GM12878 (cell line): Measurements from ENCODE around the gene RGS1. TPM values are rescaled to one million over a fixed set of nuclear protein-coding genes. Genes with fewer than 3 reads are reported as not detected.
A peak's percentile ranks its signal among the peaks of the same experiment; 100 is the strongest.
"Not testable (repeated sequence)": the region's sequence is repeated elsewhere in the genome, so short reads cannot be mapped to it uniquely, and the experiment has no call there.

Experiments
- ATAC-seq: fragments of 200-7000 bp; cut with Tn5 transposase; 3 replicates; pipeline ENCODE4 v1.9.1; 2020; ENCODE audit warnings: mild to moderate bottlenecking, moderate library complexity
- BruUV-seq: library from RNA; stranded (reverse); fragments of 400-500 nt; replicated peaks from 2 replicates; lab custom pipeline; 2021; lab: Mats Ljungman, UMichigan
- CTCF ChIA-PET: fragments of 300-600 bp; sonication (Branson Sonifier 250); formaldehyde crosslinking; extraction: SDS; loops from one replicate; lab custom pipeline; 2021; ENCODE audit warnings: inconsistent platforms; lab: Yijun Ruan, JAX
- POLR2A ChIA-PET: fragments of 350-600 bp; formaldehyde crosslinking; extraction: SDS; loops from one replicate; lab custom pipeline; 2021; ENCODE audit warnings: inconsistent platforms; lab: Charles Lee
- RAD21 ChIA-PET: fragments of 300-600 bp; sonication (Branson Sonifier 250); formaldehyde crosslinking; loops from one replicate; lab custom pipeline; 2023; ENCODE audit warnings: antibody characterized with exemption; ENCODE audit not compliant: unreplicated experiment; lab: Charles Lee
- SMC1A ChIA-PET: fragments of 300-600 bp; sonication (Branson Sonifier 250); formaldehyde crosslinking; loops from one replicate; lab custom pipeline; 2023; ENCODE audit not compliant: unreplicated experiment, uncharacterized antibody; lab: Charles Lee
- DNase-seq: peaks from one replicate; pipeline ENCODE4 v3.0.0-alpha.2; 2011; ENCODE audit warnings: low read depth, low spot score
- FAIRE-seq: peaks from 3 replicates; lab custom pipeline; 2011; peaks lifted over from hg19 to GRCh38; lab: Jason Lieb, UNC
- H2AFZ ChIP-seq: 2 replicates; pipeline ENCODE4 v1.6.0; 2011; ENCODE audit warnings: low read depth, low read length, control low read depth; ENCODE audit not compliant: control insufficient read depth
- H3K27ac ChIP-seq: 2 replicates; pipeline ENCODE4 v1.5.1; 2011; ENCODE audit warnings: control low read depth; ENCODE audit not compliant: control insufficient read depth, insufficient read depth
- H3K27me3 ChIP-seq, 2 experiments: replicated peaks in 1 of 2; 2 replicates each; pipeline versions ENCODE4 v1.6.0 to v1.6.1; 2011; ENCODE audit warnings: low read length in 1 of 2; ENCODE audit not compliant: control insufficient read depth in 2 of 2, insufficient read depth in 2 of 2
- H3K36me3 ChIP-seq, 2 experiments: 2 replicates each; pipeline ENCODE4 v1.5.1; 2011; ENCODE audit warnings: low read length in 1 of 2; ENCODE audit not compliant: control insufficient read depth in 2 of 2, insufficient read depth in 2 of 2
- H3K4me1 ChIP-seq: 2 replicates; pipeline ENCODE4 v1.6.1; 2011; ENCODE audit warnings: mild to moderate bottlenecking, low read length, moderate library complexity, mixed read lengths; ENCODE audit not compliant: control insufficient read depth, insufficient read depth
- H3K4me2 ChIP-seq: 2 replicates; pipeline ENCODE4 v1.6.0; 2011; ENCODE audit warnings: control low read depth; ENCODE audit not compliant: control insufficient read depth, insufficient read depth
- H3K4me3 ChIP-seq: fragments of 200-600 bp; sonication (generic); 2 replicates; pipeline ENCODE4 v1.5.1; 2016
- H3K79me2 ChIP-seq: 2 replicates; pipeline ENCODE4 v1.6.0; 2011; ENCODE audit warnings: low read length; ENCODE audit not compliant: control insufficient read depth, insufficient read depth
- H3K9ac ChIP-seq: 2 replicates; pipeline ENCODE4 v1.8.0; 2011; ENCODE audit warnings: low read length, control low read depth, mixed read lengths; ENCODE audit not compliant: control insufficient read depth, insufficient read depth
- H3K9me3 ChIP-seq: replicated peaks from 3 replicates; pipeline ENCODE4 v1.5.1; 2011; ENCODE audit warnings: mild to moderate bottlenecking, low read length; ENCODE audit not compliant: control insufficient read depth, insufficient read depth
- H4K20me1 ChIP-seq: 2 replicates; pipeline ENCODE4 v1.6.0; 2011; ENCODE audit not compliant: control insufficient read depth, insufficient read depth
- BCL11A ChIP-seq: IDR thresholded peaks from 2 replicates; pipeline ENCODE4 v1.6.1; 2011; ENCODE audit warnings: low read depth, low read length
- CBX5 ChIP-seq: sonication (generic); IDR thresholded peaks from 2 replicates; pipeline ENCODE4 v1.6.1; 2016; ENCODE audit warnings: low read depth, moderate library complexity, mild to moderate bottlenecking, inconsistent platforms
- CREB1 ChIP-seq: IDR thresholded peaks from 2 replicates; pipeline ENCODE4 v1.6.1; 2012; ENCODE audit warnings: low read depth, mild to moderate bottlenecking, inconsistent platforms
- DPF2 ChIP-seq: fragments of 450-650 bp; IDR thresholded peaks from 2 replicates; pipeline ENCODE4 v1.6.1; 2017; ENCODE audit warnings: mild to moderate bottlenecking
- IKZF1 ChIP-seq: fragments of 450-650 bp; conservative IDR thresholded peaks from 2 replicates; pipeline ENCODE4 v1.6.1; 2017; ENCODE audit warnings: antibody characterized with exemption, mild to moderate bottlenecking
- IKZF2 ChIP-seq, 2 experiments: fragments of 450-650 bp; IDR thresholded peaks; 2 replicates each; pipeline ENCODE4 v1.6.1; 2017; ENCODE audit warnings: mild to moderate bottlenecking in 2 of 2, moderate library complexity in 2 of 2
- JUNB ChIP-seq: IDR thresholded peaks from 2 replicates; pipeline ENCODE4 v1.6.1; 2016; ENCODE audit warnings: antibody characterized with exemption, mild to moderate bottlenecking
- NBN ChIP-seq: fragments of 450-650 bp; IDR thresholded peaks from 2 replicates; pipeline ENCODE4 v1.6.1; 2016
- NFIC ChIP-seq: IDR thresholded peaks from 2 replicates; pipeline ENCODE4 v1.6.1; 2012; ENCODE audit warnings: low read depth, mild to moderate bottlenecking, inconsistent platforms, low read length, moderate library complexity
- NR2F1 ChIP-seq: fragments of 450-650 bp; conservative IDR thresholded peaks from 2 replicates; pipeline ENCODE4 v1.6.1; 2017; ENCODE audit warnings: mild to moderate bottlenecking
- PAX5 ChIP-seq: IDR thresholded peaks from 2 replicates; pipeline ENCODE4 v1.6.1; 2011; ENCODE audit warnings: low read depth, low read length, borderline replicate concordance
- POU2F2 ChIP-seq: IDR thresholded peaks from 3 replicates; pipeline ENCODE4 v1.6.1; 2011; ENCODE audit warnings: low read depth, mild to moderate bottlenecking, low read length, borderline replicate concordance
- RAD51 ChIP-seq: fragments of 450-650 bp; IDR thresholded peaks from 2 replicates; pipeline ENCODE4 v1.6.1; 2016; ENCODE audit warnings: moderate library complexity, mild to moderate bottlenecking, inconsistent platforms
- RB1 ChIP-seq: fragments of 450-650 bp; formaldehyde crosslinking; IDR thresholded peaks from 2 replicates; pipeline ENCODE4 v1.6.1; 2017; ENCODE audit warnings: mild to moderate bottlenecking, borderline replicate concordance
- SMAD1 ChIP-seq: fragments of 450-650 bp; IDR thresholded peaks from 2 replicates; pipeline ENCODE4 v1.6.1; 2018; ENCODE audit warnings: mild to moderate bottlenecking, low read depth; ENCODE audit not compliant: partially characterized antibody
- TCF12 ChIP-seq: IDR thresholded peaks from 2 replicates; pipeline ENCODE4 v1.6.1; 2011; ENCODE audit warnings: low read depth, mild to moderate bottlenecking, low read length
- TCF7 ChIP-seq: IDR thresholded peaks from 2 replicates; pipeline ENCODE4 v1.6.1; 2014; ENCODE audit warnings: antibody characterized with exemption, borderline replicate concordance
- WGBS: methylation state at CpG from one replicate; pipeline ENCODE4 v1.1.6; 2016; ENCODE audit warnings: low lambda C conversion rate; ENCODE audit not compliant: insufficient replicate concordance, insufficient coverage; ENCODE audit errors: missing lambda C conversion rate; 5-methylcytosine and 5-hydroxymethylcytosine counted together
- in situ Hi-C: fragments of 300-500 bp; cut with MboI; formaldehyde crosslinking; loops from 9 replicates; pipeline ENCODE4 v1.14.3; 2018; ENCODE audit warnings: mixed read lengths
- intact Hi-C: fragments of 100-400 bp; cut with micrococcal nuclease; formaldehyde crosslinking; loops from one replicate; pipeline ENCODE4 v1.14.2; 2022; ENCODE audit not compliant: unreplicated experiment
- polyA plus RNA-seq, 11 experiments: library from polyadenylated mRNA; depleted of rRNA in 4 of 11; unstranded in 6 of 11; stranded (reverse) in 5 of 11; fragments of >200 nt; fragmentation: Nextera tagmentation in 4 of 11; fragmentation: Illumina TruSeq in 1 of 11; extraction: Ambion mirVana in 4 of 11; extraction: Trizol in 1 of 11; gene quantifications; 1 replicate in 1 of 11; 2 replicates in 10 of 11; pipeline versions ENCODE4 v1.2.1 to v1.2.3, GENCODE V29; 2011 to 2016; ENCODE audit warnings: inconsistent platforms in 2 of 11, missing spikeins in 2 of 11, low read depth in 1 of 11
- total RNA-seq, 4 experiments: library from RNA; depleted of rRNA in 3 of 4; stranded (reverse); fragments of >200 nt in 3 of 4; fragmentation: Illumina TruSeq in 1 of 4; extraction: Trizol in 1 of 4; gene quantifications; 2 replicates each; pipeline versions ENCODE4 v1.2.1 to v1.2.3, GENCODE V29; 2013 to 2021
- TF ChIP-seq, protein P1 (sequence below): IDR thresholded peaks from 2 replicates; pipeline ENCODE4 v1.6.1; 2012; ENCODE audit warnings: low read length, inconsistent platforms
- TF ChIP-seq, protein P2 (sequence below): fragments of 450-650 bp; IDR thresholded peaks from 2 replicates; pipeline ENCODE4 v1.6.1; 2017; ENCODE audit warnings: low read depth, mild to moderate bottlenecking, moderate library complexity
- TF ChIP-seq, protein P3 (sequence below): fragments of 450-650 bp; IDR thresholded peaks from 2 replicates; pipeline ENCODE4 v1.6.1; 2016; ENCODE audit warnings: mild to moderate bottlenecking

The RGS1 gene
- total and polyA plus RNA-seq, 10 of the 15 experiments (the other 5 are each of a cell fraction or from before 2014, with no cell fraction given): 20.7 to 882 (median 45.9) TPM

DNA sequence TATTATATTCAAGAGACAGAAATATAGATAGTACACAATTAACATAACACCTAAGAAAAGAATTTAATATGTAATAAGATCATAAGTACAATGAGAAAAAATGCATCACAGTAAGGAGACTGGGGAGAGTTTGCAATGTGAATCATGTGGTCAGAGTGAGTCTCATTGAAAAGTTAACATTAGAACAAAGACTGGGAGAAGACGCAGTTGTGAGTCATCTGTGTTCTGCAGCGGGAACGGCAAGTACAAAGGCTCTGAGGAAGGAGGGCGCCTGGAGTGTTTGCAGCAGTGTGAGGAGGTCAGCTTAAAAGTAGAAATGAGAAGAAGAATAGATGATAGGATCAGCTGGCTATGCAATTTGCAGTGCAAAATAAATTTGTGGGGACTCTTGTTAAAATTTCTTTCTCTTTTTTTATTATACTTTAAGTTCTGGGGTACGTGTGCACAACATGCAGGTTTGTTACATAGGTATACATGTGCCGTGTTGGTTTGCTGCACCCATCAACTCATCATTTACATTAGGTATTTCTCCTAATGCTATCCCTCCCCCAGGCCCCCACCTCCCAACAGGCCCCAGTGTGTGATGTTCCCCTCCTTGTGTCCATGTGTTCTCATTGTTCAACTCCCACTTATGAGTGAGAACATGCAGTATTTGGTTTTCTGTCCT lies 44.4 kb upstream of the RGS1 start:
- CTCF ChIA-PET: interaction anchor here (1.0 kb wide), 1 partner anchor 24 kb away, joined by 4 read pairs; no protein-coding TSS in a partner anchor
- Histone ChIP-seq H3K4me1 (peaks cover 16% of the 10 kb centered on the region), H2AFZ (peak overlapping the region; percentile 5; the same call in 1 of the 2 replicates), H3K4me2 (peak overlapping the region; percentile 38), H3K27ac (peak overlapping the region; percentile 20; the same call in 1 of the 2 replicates)
- H3K9ac ChIP-seq, FAIRE-seq, H3K27me3 ChIP-seq, DNase-seq, H4K20me1 ChIP-seq, intact Hi-C loops, H3K4me3 ChIP-seq, H3K79me2 ChIP-seq, BruUV-seq, H3K36me3 ChIP-seq, H3K9me3 ChIP-seq, in situ Hi-C loops: not testable (repeated sequence)
- SMC1A ChIA-PET: interaction anchor here (1.0 kb wide), 2 partner anchors 16 to 19 kb away, joined by 3 to 6 read pairs; no protein-coding TSS in a partner anchor
- 30% methylated on average over 6 of the region's 6 CpGs for WGBS
- RAD21 ChIA-PET: interaction anchor here (1.0 kb wide), 3 partner anchors 10 to 23 kb away, joined by 3 read pairs; no protein-coding TSS in a partner anchor
- ATAC-seq: peak; percentile 85
- POLR2A ChIA-PET: interaction anchor here (0.8 to 1.0 kb wide), 2 partner anchors 14 to 16 kb away, joined by 4 read pairs; no protein-coding TSS in a partner anchor
- peak; percentile 36; the same call in 1 of the 2 replicates for TF ChIP-seq CREB1
- peak; percentile 33; the same call in 1 of the 3 replicates for TF ChIP-seq POU2F2
- peak; percentile 61; the same call in 1 of the 2 replicates for TF ChIP-seq TCF7
- peak; percentile 35; the same call in 1 of the 2 replicates for TF ChIP-seq NR2F1
- TF ChIP-seq, protein P1, sequence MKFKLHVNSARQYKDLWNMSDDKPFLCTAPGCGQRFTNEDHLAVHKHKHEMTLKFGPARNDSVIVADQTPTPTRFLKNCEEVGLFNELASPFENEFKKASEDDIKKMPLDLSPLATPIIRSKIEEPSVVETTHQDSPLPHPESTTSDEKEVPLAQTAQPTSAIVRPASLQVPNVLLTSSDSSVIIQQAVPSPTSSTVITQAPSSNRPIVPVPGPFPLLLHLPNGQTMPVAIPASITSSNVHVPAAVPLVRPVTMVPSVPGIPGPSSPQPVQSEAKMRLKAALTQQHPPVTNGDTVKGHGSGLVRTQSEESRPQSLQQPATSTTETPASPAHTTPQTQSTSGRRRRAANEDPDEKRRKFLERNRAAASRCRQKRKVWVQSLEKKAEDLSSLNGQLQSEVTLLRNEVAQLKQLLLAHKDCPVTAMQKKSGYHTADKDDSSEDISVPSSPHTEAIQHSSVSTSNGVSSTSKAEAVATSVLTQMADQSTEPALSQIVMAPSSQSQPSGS: peak; percentile 42
- TF ChIP-seq SMAD1: peak; percentile 41
- TF ChIP-seq, protein P2, sequence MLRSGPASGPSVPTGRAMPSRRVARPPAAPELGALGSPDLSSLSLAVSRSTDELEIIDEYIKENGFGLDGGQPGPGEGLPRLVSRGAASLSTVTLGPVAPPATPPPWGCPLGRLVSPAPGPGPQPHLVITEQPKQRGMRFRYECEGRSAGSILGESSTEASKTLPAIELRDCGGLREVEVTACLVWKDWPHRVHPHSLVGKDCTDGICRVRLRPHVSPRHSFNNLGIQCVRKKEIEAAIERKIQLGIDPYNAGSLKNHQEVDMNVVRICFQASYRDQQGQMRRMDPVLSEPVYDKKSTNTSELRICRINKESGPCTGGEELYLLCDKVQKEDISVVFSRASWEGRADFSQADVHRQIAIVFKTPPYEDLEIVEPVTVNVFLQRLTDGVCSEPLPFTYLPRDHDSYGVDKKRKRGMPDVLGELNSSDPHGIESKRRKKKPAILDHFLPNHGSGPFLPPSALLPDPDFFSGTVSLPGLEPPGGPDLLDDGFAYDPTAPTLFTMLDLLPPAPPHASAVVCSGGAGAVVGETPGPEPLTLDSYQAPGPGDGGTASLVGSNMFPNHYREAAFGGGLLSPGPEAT: peak; percentile 49; the same call in 1 of the 2 replicates
- TF ChIP-seq TCF12: 0 out of 2 replicates have a peak, but pooled peaks have one; percentile 31
- TF ChIP-seq PAX5: 0 out of 2 replicates have a peak, but pooled peaks have one; percentile 13
- TF ChIP-seq BCL11A: peak; percentile 42; the same call in 1 of the 2 replicates
- peak; percentile 53; the same call in 1 of the 2 replicates for TF ChIP-seq NBN
- TF ChIP-seq NFIC: 0 out of 2 replicates have a peak, but pooled peaks have one; percentile 13
- peak; percentile 52; the same call in 1 of the 2 replicates for TF ChIP-seq CBX5
- TF ChIP-seq DPF2: peak; percentile 14; the same call in 1 of the 2 replicates
- TF ChIP-seq RAD51: 0 out of 2 replicates have a peak, but pooled peaks have one; percentile 29
- TF ChIP-seq JUNB: peak; percentile 78
- 0 out of 2 replicates have a peak, but pooled peaks have one; percentile 42 for TF ChIP-seq RB1
- TF ChIP-seq, protein P3, sequence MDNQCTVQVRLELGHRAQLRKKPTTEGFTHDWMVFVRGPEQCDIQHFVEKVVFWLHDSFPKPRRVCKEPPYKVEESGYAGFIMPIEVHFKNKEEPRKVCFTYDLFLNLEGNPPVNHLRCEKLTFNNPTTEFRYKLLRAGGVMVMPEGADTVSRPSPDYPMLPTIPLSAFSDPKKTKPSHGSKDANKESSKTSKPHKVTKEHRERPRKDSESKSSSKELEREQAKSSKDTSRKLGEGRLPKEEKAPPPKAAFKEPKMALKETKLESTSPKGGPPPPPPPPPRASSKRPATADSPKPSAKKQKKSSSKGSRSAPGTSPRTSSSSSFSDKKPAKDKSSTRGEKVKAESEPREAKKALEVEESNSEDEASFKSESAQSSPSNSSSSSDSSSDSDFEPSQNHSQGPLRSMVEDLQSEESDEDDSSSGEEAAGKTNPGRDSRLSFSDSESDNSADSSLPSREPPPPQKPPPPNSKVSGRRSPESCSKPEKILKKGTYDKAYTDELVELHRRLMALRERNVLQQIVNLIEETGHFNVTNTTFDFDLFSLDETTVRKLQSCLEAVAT: peak; percentile 62
- TF ChIP-seq IKZF1: peak; percentile 57; the same call in 1 of the 2 replicates
- TF ChIP-seq IKZF2 (IDR thresholded peaks at IDR 0.05): peak; percentile 66 to 73; a peak in 2 of 4 replicates
